Measurements from ENCODE around the gene PRPSAP1.

DNA sequence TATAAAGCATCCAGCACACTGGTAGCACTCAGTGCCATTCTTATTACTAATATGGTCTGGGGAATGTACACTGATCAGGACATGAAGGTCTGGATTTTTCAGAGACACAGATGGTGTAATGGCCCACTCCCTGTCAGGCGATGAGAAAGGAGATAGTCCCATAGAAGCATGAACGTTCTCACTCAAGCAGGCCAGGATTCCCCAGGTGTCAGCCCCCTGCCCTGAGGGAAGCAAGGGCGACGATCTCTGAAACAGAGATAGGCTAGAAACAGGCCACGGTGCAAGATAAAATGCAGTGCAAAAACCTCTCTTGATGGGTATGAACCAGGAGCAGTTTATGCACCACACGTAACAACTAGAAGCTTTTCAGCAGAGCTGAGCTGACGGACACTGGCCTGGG lies 10.6 kb downstream of the PRPSAP1 start:
- TF ChIP-seq POLR2A (IDR thresholded peaks at IDR 0.05): no peak
- TF ChIP-seq POLR2AphosphoS5 (IDR thresholded peaks at IDR 0.05; ENCODE audit: insufficient read depth in 1 of 2, low read depth in 1 of 2): no peak
- TF ChIP-seq, protein P1, sequence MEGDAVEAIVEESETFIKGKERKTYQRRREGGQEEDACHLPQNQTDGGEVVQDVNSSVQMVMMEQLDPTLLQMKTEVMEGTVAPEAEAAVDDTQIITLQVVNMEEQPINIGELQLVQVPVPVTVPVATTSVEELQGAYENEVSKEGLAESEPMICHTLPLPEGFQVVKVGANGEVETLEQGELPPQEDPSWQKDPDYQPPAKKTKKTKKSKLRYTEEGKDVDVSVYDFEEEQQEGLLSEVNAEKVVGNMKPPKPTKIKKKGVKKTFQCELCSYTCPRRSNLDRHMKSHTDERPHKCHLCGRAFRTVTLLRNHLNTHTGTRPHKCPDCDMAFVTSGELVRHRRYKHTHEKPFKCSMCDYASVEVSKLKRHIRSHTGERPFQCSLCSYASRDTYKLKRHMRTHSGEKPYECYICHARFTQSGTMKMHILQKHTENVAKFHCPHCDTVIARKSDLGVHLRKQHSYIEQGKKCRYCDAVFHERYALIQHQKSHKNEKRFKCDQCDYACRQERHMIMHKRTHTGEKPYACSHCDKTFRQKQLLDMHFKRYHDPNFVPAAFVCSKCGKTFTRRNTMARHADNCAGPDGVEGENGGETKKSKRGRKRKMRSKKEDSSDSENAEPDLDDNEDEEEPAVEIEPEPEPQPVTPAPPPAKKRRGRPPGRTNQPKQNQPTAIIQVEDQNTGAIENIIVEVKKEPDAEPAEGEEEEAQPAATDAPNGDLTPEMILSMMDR (IDR thresholded peaks at IDR 0.05): no peak

Measured in vagina (tissue), 2 donors.